Measurements from ENCODE around the gene METAP2.

Gene METAP2

GRCh38 chr12:95528431-95528830 is 54.5 kb downstream of the METAP2 start:
- no peaks in the 10 kb centered on the region for H4K20me1 ChIP-seq (ENCODE audit: control insufficient read depth, insufficient read depth, low read depth, low read length)
- peak overlapping the region; percentile 46 for H3K4me2 ChIP-seq (ENCODE audit: low read length)
- 0 out of 2 replicates have a peak overlapping the region, but pooled peaks have one; percentile 2 for H3K27ac ChIP-seq (ENCODE audit: low read depth, low read length)
- H3K27me3 ChIP-seq (ENCODE audit: control insufficient read depth, low read length) = no peaks in the 10 kb centered on the region
- peaks cover 55% of the 10 kb centered on the region for H3K4me1 ChIP-seq (ENCODE audit: control insufficient read depth, low read length)
- no peaks in the 10 kb centered on the region for H3K9me2 ChIP-seq (replicated peaks; ENCODE audit: control insufficient read depth, low read length)
- H3F3A ChIP-seq (ENCODE audit: control insufficient read depth, insufficient read depth) = peaks cover 30% of the 10 kb centered on the region
- H3K4me3 ChIP-seq (ENCODE audit: low read length) = peak overlapping the region; percentile 13; the same call in 1 of the 2 replicates
- no peaks in the 10 kb centered on the region for H3K9me3 ChIP-seq (ENCODE audit: control insufficient read depth, insufficient read depth, low read length)
- H3K36me3 ChIP-seq (ENCODE audit: control insufficient read depth, low read length) = no peaks in the 10 kb centered on the region
- peaks cover 3% of the 10 kb centered on the region for H3K79me2 ChIP-seq (ENCODE audit: control insufficient read depth, low read length)
- no peak for TF ChIP-seq CTCF (IDR thresholded peaks at IDR 0.05; ENCODE audit: low read depth, low read length, poor library complexity, severe bottlenecking)
- TF ChIP-seq EZH2phosphoT487 (IDR thresholded peaks at IDR 0.05; ENCODE audit: borderline replicate concordance, low read length) = no peak

GRCh38 chr12:95529693-95530225 is 55.8 kb downstream of the METAP2 start:
- TF ChIP-seq CTCF (IDR thresholded peaks at IDR 0.05; ENCODE audit: low read depth, low read length, poor library complexity, severe bottlenecking) = no peak
- Histone ChIP-seq H3K9me3 (ENCODE audit: control insufficient read depth, insufficient read depth, low read length) (no peaks in the 10 kb centered on the region), H3K9me2 (replicated peaks; ENCODE audit: control insufficient read depth, low read length) (no peaks in the 10 kb centered on the region), H3K4me3 (ENCODE audit: low read length) (no peak overlapping the region), H3K27ac (ENCODE audit: low read depth, low read length) (peak overlapping the region; percentile 87), H3K4me2 (ENCODE audit: low read length) (peak overlapping the region; percentile 32; the same call in 1 of the 2 replicates), H3K79me2 (ENCODE audit: control insufficient read depth, low read length) (peaks cover 3% of the 10 kb centered on the region), H3K27me3 (ENCODE audit: control insufficient read depth, low read length) (no peaks in the 10 kb centered on the region), H3F3A (ENCODE audit: control insufficient read depth, insufficient read depth) (peaks cover 27% of the 10 kb centered on the region), H3K4me1 (ENCODE audit: control insufficient read depth, low read length) (peaks cover 68% of the 10 kb centered on the region), H4K20me1 (ENCODE audit: control insufficient read depth, insufficient read depth, low read depth, low read length) (no peaks in the 10 kb centered on the region), H3K36me3 (ENCODE audit: control insufficient read depth, low read length) (no peaks in the 10 kb centered on the region)

- H3F3A ChIP-seq (ENCODE audit: control insufficient read depth, insufficient read depth) = peaks cover 27% of the 10 kb centered on the region
- H4K20me1 ChIP-seq (ENCODE audit: control insufficient read depth, insufficient read depth, low read depth, low read length) = no peaks in the 10 kb centered on the region
- H3K27me3 ChIP-seq (ENCODE audit: control insufficient read depth, low read length) = no peaks in the 10 kb centered on the region
- no peak for TF ChIP-seq EZH2phosphoT487 (IDR thresholded peaks at IDR 0.05; ENCODE audit: borderline replicate concordance, low read length)
- no peak for TF ChIP-seq CTCF (IDR thresholded peaks at IDR 0.05; ENCODE audit: low read depth, low read length, poor library complexity, severe bottlenecking)
- peaks cover 3% of the 10 kb centered on the region for H3K79me2 ChIP-seq (ENCODE audit: control insufficient read depth, low read length)
- no peaks in the 10 kb centered on the region for H3K9me2 ChIP-seq (replicated peaks; ENCODE audit: control insufficient read depth, low read length)
- peak overlapping the region; percentile 87 for H3K27ac ChIP-seq (ENCODE audit: low read depth, low read length)
- H3K9me3 ChIP-seq (ENCODE audit: control insufficient read depth, insufficient read depth, low read length) = no peaks in the 10 kb centered on the region
- no peaks in the 10 kb centered on the region for H3K36me3 ChIP-seq (ENCODE audit: control insufficient read depth, low read length)
- H3K4me2 ChIP-seq (ENCODE audit: low read length) = peak overlapping the region; percentile 77
- H3K4me1 ChIP-seq (ENCODE audit: control insufficient read depth, low read length) = peaks cover 68% of the 10 kb centered on the region
- peak overlapping the region; percentile 59 for H3K4me3 ChIP-seq (ENCODE audit: low read length)
These were observed 58.9 kb downstream of the METAP2 start for GRCh38 chr12:95532851-95533250.

Data from DOHH2 (cell line).